Mucosa of rectum (tissue), 2 donors: ENCODE results near the gene CACTIN.

Source experiments
- H3K27ac ChIP-seq, 2 donors: one replicate each; pipeline ENCODE4 v1.7.0; 2013; ENCODE audit warnings: inconsistent platforms in 2 of 2, low read depth in 2 of 2, low read length in 2 of 2
- H3K27me3 ChIP-seq, 2 donors: one replicate each; pipeline ENCODE4 v1.7.0; 2013; ENCODE audit warnings: low read length in 2 of 2; ENCODE audit not compliant: control insufficient read depth in 2 of 2, insufficient read depth in 2 of 2
- H3K36me3 ChIP-seq, 2 donors: one replicate each; pipeline ENCODE4 v1.7.0; 2013; ENCODE audit warnings: low read length in 2 of 2; ENCODE audit not compliant: control insufficient read depth in 2 of 2, insufficient read depth in 2 of 2
- H3K4me1 ChIP-seq, 2 donors: one replicate each; pipeline ENCODE4 v1.7.0; 2013; ENCODE audit warnings: low read length in 2 of 2, mild to moderate bottlenecking in 1 of 2; ENCODE audit not compliant: control insufficient read depth in 2 of 2, insufficient read depth in 2 of 2
- H3K4me3 ChIP-seq, 2 donors: one replicate each; pipeline ENCODE4 v1.7.0; 2013; ENCODE audit warnings: low read length in 2 of 2
- H3K9ac ChIP-seq, 2 donors: one replicate each; pipeline ENCODE4 v1.7.0; 2013; ENCODE audit warnings: low read length in 2 of 2, low read depth in 1 of 2, mild to moderate bottlenecking in 1 of 2
- H3K9me3 ChIP-seq, 2 donors: one replicate each; pipeline ENCODE4 v1.7.0; 2013; ENCODE audit warnings: low read length in 2 of 2; ENCODE audit not compliant: control insufficient read depth in 2 of 2
- donor health status: healthy.
- donor health status: Normal muscosa, but diverticular disease.

Gene CACTIN

DNA sequence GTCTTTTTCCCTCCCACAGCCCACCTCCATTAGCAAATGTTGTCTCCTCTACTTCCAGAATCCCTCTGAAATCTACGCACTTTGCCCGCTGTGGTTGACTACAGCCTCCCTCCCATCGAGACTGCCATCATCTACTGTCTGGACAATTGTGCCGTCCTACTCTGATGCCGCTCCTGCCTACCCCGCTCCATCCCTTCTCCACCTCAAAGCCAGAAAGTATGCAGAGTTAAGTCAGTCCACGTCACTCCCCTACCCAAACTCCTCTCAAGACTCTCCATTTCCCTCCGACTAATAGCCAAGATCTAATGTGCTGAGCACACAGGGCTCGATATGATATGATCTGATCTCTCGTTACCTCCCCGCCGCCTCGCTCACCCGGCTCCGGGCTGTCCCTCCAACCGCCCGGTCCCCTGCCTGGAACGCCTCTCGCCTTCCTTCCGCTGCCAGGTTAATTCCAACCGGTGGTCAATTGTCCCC, 556 bp downstream of the CACTIN start:
- Histone ChIP-seq H3K4me3 (peak overlapping the region; percentile 97), H3K9ac (peak overlapping the region; percentile 77 to 88), H3K27ac (peak overlapping the region; percentile 92 to 94), H3K4me1 (peaks cover 14 to 16% of the 10 kb centered on the region in 2 donors), H3K9me3 (no peaks in the 10 kb centered on the region), H3K27me3 (no peaks in the 10 kb centered on the region), H3K36me3 (peaks cover 6 to 13% of the 10 kb centered on the region in 2 donors)

GRCh38 chr19:3623716-3624115, 2.9 kb downstream of the CACTIN start:
- H3K27ac ChIP-seq: no peak overlapping the region
- peaks cover 6 to 13% of the 10 kb centered on the region in 2 donors for H3K36me3 ChIP-seq
- no peaks in the 10 kb centered on the region for H3K27me3 ChIP-seq
- no peak overlapping the region for H3K4me3 ChIP-seq
- no peaks in the 10 kb centered on the region for H3K9me3 ChIP-seq
- no peak overlapping the region for H3K9ac ChIP-seq
- peaks cover 14 to 16% of the 10 kb centered on the region in 2 donors for H3K4me1 ChIP-seq

DNA sequence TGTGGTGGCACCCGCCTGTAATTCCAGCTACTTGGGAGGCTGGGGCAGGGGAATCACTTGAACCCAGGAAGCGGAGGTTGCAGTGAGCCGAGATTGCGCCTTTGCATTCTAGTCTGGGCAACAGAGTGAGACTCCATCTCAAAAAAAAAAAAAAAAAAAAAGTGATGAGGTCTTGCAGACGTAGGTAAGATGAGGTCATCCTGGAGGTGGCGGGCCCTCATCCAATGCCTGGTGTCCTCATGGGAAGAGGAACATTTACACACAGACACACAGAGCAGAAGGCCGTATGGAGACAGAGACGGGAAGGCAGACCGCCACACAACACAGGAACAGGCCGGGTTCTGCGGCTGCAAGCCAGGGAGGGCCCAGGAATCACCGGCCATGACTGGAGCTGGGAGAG, 4.4 kb downstream of the CACTIN start:
- Histone ChIP-seq H3K36me3 (peaks cover 6 to 13% of the 10 kb centered on the region in 2 donors), H3K27me3 (no peaks in the 10 kb centered on the region), H3K4me3 (no peak overlapping the region), H3K9ac (no peak overlapping the region), H3K27ac (no peak overlapping the region), H3K4me1 (peaks cover 11 to 16% of the 10 kb centered on the region in 2 donors), H3K9me3 (no peaks in the 10 kb centered on the region)

- Histone ChIP-seq H3K4me1 (peaks cover 8 to 13% of the 10 kb centered on the region in 2 donors), H3K27me3 (no peaks in the 10 kb centered on the region), H3K36me3 (peaks cover 6 to 13% of the 10 kb centered on the region in 2 donors), H3K27ac (no peak overlapping the region), H3K9ac (no peak overlapping the region), H3K4me3 (no peak overlapping the region), H3K9me3 (no peaks in the 10 kb centered on the region)
These were observed 4.9 kb downstream of the CACTIN start for GRCh38 chr19:3621689-3622088.

GRCh38 chr19:3620817-3621547, 5.6 kb downstream of the CACTIN start:
- H3K4me3 ChIP-seq: no peak overlapping the region
- H3K4me1 ChIP-seq: peaks cover 6 to 11% of the 10 kb centered on the region in 2 donors
- no peaks in the 10 kb centered on the region for H3K27me3 ChIP-seq
- peaks cover 6 to 15% of the 10 kb centered on the region in 2 donors for H3K36me3 ChIP-seq
- no peak overlapping the region for H3K9ac ChIP-seq
- no peak overlapping the region for H3K27ac ChIP-seq
- no peaks in the 10 kb centered on the region for H3K9me3 ChIP-seq

GRCh38 chr19:3620145-3620816, 6.3 kb downstream of the CACTIN start:
- Histone ChIP-seq H3K4me1 (peaks cover 0 to 4% of the 10 kb centered on the region in 2 donors), H3K9me3 (no peaks in the 10 kb centered on the region), H3K27me3 (no peaks in the 10 kb centered on the region), H3K36me3 (peaks cover 6 to 16% of the 10 kb centered on the region in 2 donors), H3K27ac (no peak overlapping the region), H3K4me3 (no peak overlapping the region), H3K9ac (no peak overlapping the region)

GRCh38 chr19:3619631-3620012, 7.0 kb downstream of the CACTIN start:
- Histone ChIP-seq H3K36me3 (peaks cover 6 to 16% of the 10 kb centered on the region in 2 donors), H3K9ac (no peak overlapping the region), H3K27me3 (no peaks in the 10 kb centered on the region), H3K4me1 (peaks cover 0 to 3% of the 10 kb centered on the region in 2 donors), H3K27ac (no peak overlapping the region), H3K4me3 (no peak overlapping the region), H3K9me3 (no peaks in the 10 kb centered on the region)

DNA sequence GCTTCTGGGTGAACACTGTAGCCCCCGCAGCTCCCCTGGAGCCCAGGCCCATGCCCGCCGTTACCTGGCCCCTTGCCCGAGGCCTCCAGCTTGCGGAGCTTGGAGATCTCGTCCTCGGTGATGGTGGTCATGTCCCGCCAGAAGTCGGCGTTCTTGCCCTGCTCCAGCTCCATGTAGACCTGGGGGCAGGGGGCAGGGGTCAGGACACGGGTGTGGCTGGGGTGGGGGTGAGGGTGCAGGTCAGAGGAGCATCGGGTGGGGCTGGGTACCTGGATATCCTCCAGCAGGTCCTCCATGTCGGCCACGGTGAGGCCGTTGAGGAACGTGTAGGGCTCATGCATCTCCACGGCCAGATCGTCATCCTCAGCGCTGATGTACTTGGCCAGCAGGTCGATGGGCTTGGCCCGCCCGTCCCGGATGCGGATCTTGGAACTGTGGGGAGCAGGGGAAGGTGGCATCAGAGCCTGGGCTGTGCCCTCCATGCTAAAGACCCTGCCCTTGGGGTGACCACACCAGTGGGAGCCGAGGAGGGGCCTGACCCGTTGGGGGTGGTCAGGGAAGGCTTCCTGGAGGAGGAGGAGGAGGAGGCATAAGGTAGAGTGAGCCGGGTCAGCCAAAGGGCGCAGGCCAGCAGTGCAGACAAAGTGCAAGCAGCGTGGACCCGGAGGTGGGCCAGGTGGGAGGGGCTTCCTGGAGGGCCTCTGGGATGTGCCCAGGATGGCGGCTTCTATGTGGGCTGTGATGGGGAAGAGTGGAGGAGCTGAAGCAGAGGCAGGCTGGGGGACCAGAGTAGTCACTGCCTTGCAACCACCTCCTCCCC, 7.6 kb downstream of the CACTIN start:
- H3K36me3 ChIP-seq: peaks cover 6 to 16% of the 10 kb centered on the region in 2 donors
- H3K27ac ChIP-seq: no peak overlapping the region
- no peaks in the 10 kb centered on the region for H3K9me3 ChIP-seq
- peaks cover 0 to 3% of the 10 kb centered on the region in 2 donors for H3K4me1 ChIP-seq
- no peak overlapping the region for H3K4me3 ChIP-seq
- no peak overlapping the region for H3K9ac ChIP-seq
- H3K27me3 ChIP-seq: no peaks in the 10 kb centered on the region

DNA sequence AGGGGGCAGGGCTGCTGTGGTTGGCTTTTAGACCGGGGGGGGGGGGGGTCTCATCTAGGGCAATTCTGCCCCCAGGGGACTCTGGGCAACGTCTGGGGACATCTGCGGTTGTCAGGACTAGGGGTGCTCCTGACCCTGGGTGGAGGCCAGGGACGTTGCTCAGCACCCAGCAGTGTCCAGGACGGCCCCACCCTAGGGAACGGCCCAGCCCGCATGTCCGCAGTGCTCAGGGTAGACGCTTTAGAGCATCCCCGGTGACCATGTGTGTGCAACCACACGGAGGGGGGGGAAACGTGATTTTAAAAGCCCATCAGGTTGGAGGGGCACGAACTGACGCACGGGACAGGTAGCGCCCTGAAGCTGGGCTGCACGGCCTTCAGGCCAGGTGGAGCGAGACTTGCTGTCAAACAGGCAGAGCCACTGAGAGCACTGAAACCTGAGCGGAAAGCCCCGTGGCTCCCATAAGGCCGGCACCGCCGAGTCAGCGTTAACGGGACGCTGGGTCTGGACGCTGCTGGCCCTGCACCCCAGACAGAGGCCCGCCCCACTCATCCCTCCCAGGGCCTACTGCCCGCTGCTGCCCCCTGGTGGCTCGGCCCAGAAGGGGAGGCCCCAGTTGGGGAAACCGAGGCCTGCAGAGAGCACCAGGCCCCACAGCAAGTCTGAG, 8.3 kb downstream of the CACTIN start:
- H3K27ac ChIP-seq: no peak overlapping the region
- H3K36me3 ChIP-seq: peaks cover 6 to 10% of the 10 kb centered on the region in 2 donors

More for the DNA sequence above, 8.3 kb downstream of the CACTIN start:
- Histone ChIP-seq H3K4me3 (no peak overlapping the region), H3K9ac (no peak overlapping the region), H3K9me3 (no peaks in the 10 kb centered on the region), H3K27me3 (no peaks in the 10 kb centered on the region), H3K4me1 (peaks cover 0 to 3% of the 10 kb centered on the region in 2 donors)
